ENCODE results near the gene GH1. TPM values are rescaled to one million over a fixed set of nuclear protein-coding genes. Genes with fewer than 3 reads are reported as not detected.
"Not testable (repeated sequence)": the region's sequence is repeated elsewhere in the genome, so short reads cannot be mapped to it uniquely, and the experiment has no call there.

GH1 gene
- total and polyA plus RNA-seq, 9 of the 15 experiments (the other 6 are each of a cell fraction or from before 2014, with no cell fraction given): not detected

- H3K36me3 ChIP-seq (ENCODE audit: control insufficient read depth, insufficient read depth, low read length); H2AFZ ChIP-seq (ENCODE audit: low read depth, low read length); FAIRE-seq; H3K9ac ChIP-seq (ENCODE audit: insufficient read depth in 1 of 2, low read depth in 2 of 2, low read length in 2 of 2); H3K9me1 ChIP-seq (ENCODE audit: control insufficient read depth, insufficient read depth, low read length); H3K9me3 ChIP-seq (replicated peaks; ENCODE audit: control insufficient read depth, insufficient read depth, low read depth, low read length); H3K4me1 ChIP-seq (replicated peaks in 1 of 2; ENCODE audit: control insufficient read depth in 2 of 2, insufficient read depth in 2 of 2, low read length in 2 of 2); H4K20me1 ChIP-seq (replicated peaks; ENCODE audit: control insufficient read depth, insufficient read depth, low read length); H3K27ac ChIP-seq (ENCODE audit: extremely low read depth, low read depth, low read length); H3K4me3 ChIP-seq; DNase-seq (ENCODE audit: extremely low read depth in 1 of 4, low spot score in 3 of 4); H3K4me2 ChIP-seq (ENCODE audit: insufficient read depth, low read length); in situ Hi-C loops (cut with MboI); BruUV-seq (replicated peaks); H3K79me2 ChIP-seq (ENCODE audit: control insufficient read depth, insufficient read depth, low read length); POLR2A ChIA-PET; TF ChIP-seq PBX2 (CRISPR knock-in tag; IDR thresholded peaks at IDR 0.05; ENCODE audit: low read depth): not testable (repeated sequence)
- CTCF ChIA-PET (ENCODE audit: low intra/inter-chr PET ratio): interaction anchor here (1.1 kb wide), 1 partner anchor 230 kb away, joined by 4 read pairs; no protein-coding TSS in a partner anchor
- TF ChIP-seq CTCF (IDR thresholded peaks at IDR 0.05 in 2 of 3, conservative IDR thresholded peaks at IDR 0.05 in 1 of 3; ENCODE audit: insufficient read depth in 2 of 3, low read depth in 1 of 3, low read length in 3 of 3) (peak in 2 of 3 experiments; percentile 34 to 46; a peak in 3 of 6 replicates), PBX2 (tag; conservative IDR thresholded peaks at IDR 0.05; ENCODE audit: low read depth) (peak; percentile 79), RAD21 (CRISPR knock-in tag; conservative IDR thresholded peaks at IDR 0.05 in 1 of 2, IDR thresholded peaks at IDR 0.05 in 1 of 2) (peak in 1 of 2 experiments; percentile 46; a peak in 2 of 4 replicates), PKNOX1 (IDR thresholded peaks at IDR 0.05) (peak; percentile 50), MEIS2 (IDR thresholded peaks at IDR 0.05; ENCODE audit: partially characterized antibody) (peak; percentile 76)
- intact Hi-C loops (cut with micrococcal nuclease): loop anchor here (10.0 kb wide), 1 partner anchor 511 kb away; no protein-coding TSS in a partner anchor
- WGBS (ENCODE audit: insufficient coverage, low coverage, missing lambda C conversion rate): 18% methylated on average over 5 of the region's 5 CpGs
- ATAC-seq: peak; percentile 75
- H3K27me3 ChIP-seq (ENCODE audit: control insufficient read depth in 2 of 2, insufficient read depth in 2 of 2, low read length in 2 of 2): peaks cover 0 to 19% of the 10 kb centered on the region in 2 experiments; a peak in 4 of 5 replicates
Observed at GRCh38 chr17:63903787-63904201, 14.8 kb downstream of the GH1 start.

GRCh38 chr17:63901971-63902370, 16.7 kb downstream of the GH1 start:
- H2AFZ ChIP-seq (ENCODE audit: low read depth, low read length); in situ Hi-C loops (cut with MboI); H3K4me2 ChIP-seq (ENCODE audit: insufficient read depth, low read length); H3K4me3 ChIP-seq; H3K9me1 ChIP-seq (ENCODE audit: control insufficient read depth, insufficient read depth, low read length); H3K9me3 ChIP-seq (replicated peaks; ENCODE audit: control insufficient read depth, insufficient read depth, low read depth, low read length); H4K20me1 ChIP-seq (replicated peaks; ENCODE audit: control insufficient read depth, insufficient read depth, low read length); FAIRE-seq; H3K27ac ChIP-seq (ENCODE audit: extremely low read depth, low read depth, low read length); H3K9ac ChIP-seq (ENCODE audit: insufficient read depth in 1 of 2, low read depth in 2 of 2, low read length in 2 of 2); H3K79me2 ChIP-seq (ENCODE audit: control insufficient read depth, insufficient read depth, low read length); DNase-seq (ENCODE audit: extremely low read depth in 1 of 4, low spot score in 3 of 4); ATAC-seq; H3K36me3 ChIP-seq (ENCODE audit: control insufficient read depth, insufficient read depth, low read length); H3K4me1 ChIP-seq (replicated peaks in 1 of 2; ENCODE audit: control insufficient read depth in 2 of 2, insufficient read depth in 2 of 2, low read length in 2 of 2); BruUV-seq (replicated peaks): not testable (repeated sequence)
- ChIA-PET CTCF (ENCODE audit: low intra/inter-chr PET ratio) (interaction anchor here (0.6 kb wide), 1 partner anchor 380 kb away, joined by 3 read pairs; no protein-coding TSS in a partner anchor), POLR2A (interaction anchor here (1.1 kb wide), 1 partner anchor 9 kb away, joined by 3 read pairs; no protein-coding TSS in a partner anchor)
- H3K27me3 ChIP-seq (ENCODE audit: control insufficient read depth in 2 of 2, insufficient read depth in 2 of 2, low read length in 2 of 2): peaks cover 0 to 22% of the 10 kb centered on the region in 2 experiments; a peak in 4 of 5 replicates
- intact Hi-C loops (cut with micrococcal nuclease): loop anchor here (10.0 kb wide), 1 partner anchor 513 kb away; no protein-coding TSS in a partner anchor
- 0% methylated on average over 2 of the region's 2 CpGs for WGBS (ENCODE audit: insufficient coverage, low coverage, missing lambda C conversion rate)

Data from K562 (cell line).